MCF 10A (cell line): ENCODE measurements around the gene RTL10. TPM values are rescaled to one million over a fixed set of nuclear protein-coding genes. Genes with fewer than 3 reads are reported as not detected.

Experiments used
- BruUV-seq: library from RNA; stranded (reverse); fragments of 400-500 nt; replicated peaks from 2 replicates; lab custom pipeline; 2021; lab: Mats Ljungman, UMichigan
- CTCF ChIA-PET: fragments of 300-600 bp; sonication (Branson Sonifier 250); formaldehyde crosslinking; extraction: SDS; loops from one replicate; lab custom pipeline; 2021; ENCODE audit warnings: antibody characterized with exemption, inconsistent platforms; lab: Yijun Ruan, JAX
- POLR2A ChIA-PET: fragments of 300-600, 350-650 bp; sonication (Branson Sonifier 250); formaldehyde crosslinking; extraction: SDS; loops from one replicate; lab custom pipeline; 2020; ENCODE audit warnings: antibody characterized with exemption, inconsistent platforms; lab: Yijun Ruan, JAX
- DNase-seq: peaks from one replicate; pipeline ENCODE4 v3.0.0-alpha.2; 2018; ENCODE audit not compliant: unreplicated experiment
- H3K27ac Mint-ChIP-seq: one replicate; pipeline ENCODE4 v1.8.0; 2022; ENCODE audit warnings: mild to moderate bottlenecking, low read depth, mixed read lengths; ENCODE audit not compliant: unreplicated experiment
- H3K27me3 Mint-ChIP-seq: one replicate; pipeline ENCODE4 v1.8.0; 2022; ENCODE audit warnings: mixed read lengths; ENCODE audit not compliant: insufficient read depth, unreplicated experiment
- H3K36me3 Mint-ChIP-seq: one replicate; pipeline ENCODE4 v1.8.0; 2022; ENCODE audit warnings: mild to moderate bottlenecking, moderate library complexity, mixed read lengths; ENCODE audit not compliant: insufficient read depth, unreplicated experiment
- H3K4me1 Mint-ChIP-seq: one replicate; pipeline ENCODE4 v1.8.0; 2022; ENCODE audit warnings: mixed read lengths; ENCODE audit not compliant: insufficient read depth, unreplicated experiment
- H3K4me3 Mint-ChIP-seq: one replicate; pipeline ENCODE4 v1.8.0; 2022; ENCODE audit warnings: mild to moderate bottlenecking, moderate library complexity, mixed read lengths; ENCODE audit not compliant: unreplicated experiment
- H3K9me3 Mint-ChIP-seq: one replicate; pipeline ENCODE4 v1.8.0; 2022; ENCODE audit warnings: mixed read lengths; ENCODE audit not compliant: unreplicated experiment
- CTCF ChIP-seq: fragments of 200-600 bp; IDR thresholded peaks from one replicate; pipeline ENCODE4 v1.8.0; 2022; ENCODE audit warnings: antibody characterized with exemption, mild to moderate bottlenecking; ENCODE audit not compliant: unreplicated experiment
- intact Hi-C: fragments of 100-400 bp; cut with micrococcal nuclease; formaldehyde crosslinking; loops from 2 replicates; pipeline ENCODE4 v1.14.1; 2022
- total RNA-seq: library from RNA; stranded (reverse); gene quantifications from 2 replicates; pipeline ENCODE4 v1.2.3, GENCODE V29; 2022

The RTL10 gene
- total RNA-seq, 1 experiment from 2014 or later: 20.6 TPM

DNA sequence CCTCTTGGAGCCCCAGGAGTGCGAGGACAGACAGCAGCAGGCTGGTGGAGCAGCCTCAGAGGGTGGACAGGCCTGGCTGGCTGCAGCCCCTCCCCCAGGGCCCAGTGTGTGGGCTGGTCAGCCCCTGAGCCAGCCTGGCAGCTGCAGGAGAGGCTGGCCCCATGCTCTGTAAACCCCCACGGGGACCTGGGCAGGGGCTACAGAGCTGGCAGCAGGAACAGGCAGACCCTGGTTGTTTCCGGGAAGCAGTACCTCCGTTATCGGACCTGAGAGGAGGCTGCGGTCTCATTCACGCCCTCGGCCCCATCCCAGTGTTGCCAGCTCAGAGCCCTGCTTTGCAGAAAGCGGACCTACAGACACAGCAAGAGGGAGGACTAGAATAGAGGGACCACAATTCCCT, 48.4 kb upstream of the RTL10 start:
- DNase-seq: no peak
- Mint-ChIP-seq H3K27ac (no peak overlapping the region), H3K4me3 (no peak overlapping the region), H3K27me3 (no peaks in the 10 kb centered on the region), H3K9me3 (no peaks in the 10 kb centered on the region), H3K4me1 (no peaks in the 10 kb centered on the region), H3K36me3 (peaks cover 14% of the 10 kb centered on the region)
- TF ChIP-seq CTCF: no peak
- intact Hi-C loops: no loop called here
- CTCF ChIA-PET: interaction anchor here (1.3 to 4.0 kb wide), 4 partner anchors 8 to 173 kb away, joined by 3 to 9 read pairs (median 6); no protein-coding TSS in a partner anchor
- POLR2A ChIA-PET: no interaction called here
- no TSS peak for BruUV-seq

DNA sequence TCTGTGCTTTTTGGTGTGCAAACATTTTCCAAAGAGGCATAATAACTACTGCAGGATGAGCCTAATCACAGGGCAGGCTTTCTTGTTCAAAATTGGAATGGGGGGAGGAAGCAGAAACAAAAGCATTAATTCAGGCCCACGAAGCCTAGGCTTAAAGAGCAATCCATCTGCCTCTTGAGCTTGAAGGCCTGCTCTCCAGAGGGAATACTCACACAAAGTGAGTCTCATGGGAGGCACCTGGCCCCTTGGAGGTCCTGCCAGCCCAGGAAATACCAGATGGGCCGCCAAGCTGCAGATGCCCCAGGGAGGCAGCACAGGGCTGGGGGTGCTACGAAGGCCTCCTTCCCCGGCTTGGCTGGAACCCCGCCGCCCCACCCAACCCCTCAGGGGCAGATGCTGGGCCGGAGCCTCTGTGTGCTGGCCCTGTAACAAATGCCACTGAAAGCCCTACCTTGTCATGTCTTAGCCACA, 47.6 kb upstream of the RTL10 start:
- ChIA-PET CTCF (interaction anchor here (0.6 to 4.0 kb wide), 5 partner anchors 9 to 172 kb away, joined by 3 to 19 read pairs (median 7); no protein-coding TSS in a partner anchor), POLR2A (no interaction called here)
- Mint-ChIP-seq H3K36me3 (peaks cover 14% of the 10 kb centered on the region), H3K9me3 (no peaks in the 10 kb centered on the region), H3K27me3 (no peaks in the 10 kb centered on the region), H3K4me3 (no peak overlapping the region), H3K27ac (no peak overlapping the region), H3K4me1 (no peaks in the 10 kb centered on the region)
- no TSS peak for BruUV-seq
- intact Hi-C loops: no loop called here
- no peak for DNase-seq
- TF ChIP-seq CTCF: no peak

- Mint-ChIP-seq H3K9me3 (no peaks in the 10 kb centered on the region), H3K27me3 (no peaks in the 10 kb centered on the region), H3K4me3 (no peak overlapping the region), H3K36me3 (peaks cover 8% of the 10 kb centered on the region), H3K4me1 (no peaks in the 10 kb centered on the region), H3K27ac (no peak overlapping the region)
- intact Hi-C loops: no loop called here
- no peak for DNase-seq
- BruUV-seq: no TSS peak
- POLR2A ChIA-PET: no interaction called here
- TF ChIP-seq CTCF: no peak
- CTCF ChIA-PET: interaction anchor here (0.6 to 4.0 kb wide), 7 partner anchors 8 to 234 kb away, joined by 3 to 19 read pairs (median 5); no protein-coding TSS in a partner anchor
Measured at GRCh38 chr22:19901577-19902244, 47.0 kb upstream of the RTL10 start.

GRCh38 chr22:19900707-19901436, 46.2 kb upstream of the RTL10 start:
- POLR2A ChIA-PET: no interaction called here
- H3K27me3 Mint-ChIP-seq: no peaks in the 10 kb centered on the region
- H3K27ac Mint-ChIP-seq: no peak overlapping the region
- H3K4me1 Mint-ChIP-seq: no peaks in the 10 kb centered on the region
- H3K36me3 Mint-ChIP-seq: peaks cover 9% of the 10 kb centered on the region
- intact Hi-C loops: no loop called here
- no peak overlapping the region for H3K4me3 Mint-ChIP-seq
- CTCF ChIA-PET: interaction anchor here (0.6 to 4.0 kb wide), 8 partner anchors 9 to 233 kb away, joined by 3 to 19 read pairs (median 4); no protein-coding TSS in a partner anchor
- DNase-seq: no peak
- TF ChIP-seq CTCF: no peak
- BruUV-seq: no TSS peak
- no peaks in the 10 kb centered on the region for H3K9me3 Mint-ChIP-seq
